Measurements from ENCODE around the gene NRXN3. TPM values are rescaled to one million over a fixed set of nuclear protein-coding genes. Genes with fewer than 3 reads are reported as not detected.

The NRXN3 gene
- total and polyA plus RNA-seq, 2 of the 13 experiments (the other 11 are each of a cell fraction or from before 2014, with no cell fraction given): 0.03 TPM; not detected in 1

- ChIA-PET POLR2A (no interaction called here), CTCF (ENCODE audit: low intra/inter-chr PET ratio, low total read pairs) (no interaction called here)
- no peak overlapping the region for H3K27ac ChIP-seq (ENCODE audit: extremely low read length, insufficient read depth, low read length)
- no peak for ATAC-seq
- no peak for FAIRE-seq
- H3K36me3 ChIP-seq (replicated peaks in 1 of 2; ENCODE audit: control insufficient read depth in 1 of 2, insufficient read depth in 2 of 2, low read length in 2 of 2): no peaks in the 10 kb centered on the region
- H3K9ac ChIP-seq (ENCODE audit: insufficient read depth, low read depth, low read length): no peak overlapping the region
- H2AFZ ChIP-seq (ENCODE audit: low read length): no peak overlapping the region
- no peaks in the 10 kb centered on the region for H3K27me3 ChIP-seq (ENCODE audit: control insufficient read depth in 1 of 2, insufficient read depth in 2 of 2, low read length in 2 of 2)
- no peaks in the 10 kb centered on the region for H4K20me1 ChIP-seq (ENCODE audit: insufficient read depth, low read length)
- H3K4me2 ChIP-seq (ENCODE audit: low read depth, low read length): no peak overlapping the region
- in situ Hi-C loops (cut with HindIII; ENCODE audit: extremely low pct_ligation_motif_present, low pct_unique_long_range_greater_than_20kb) (no loop called here), intact Hi-C loops (cut with micrococcal nuclease; ENCODE audit: unreplicated experiment) (no loop called here)
- H3K9me3 ChIP-seq (ENCODE audit: low read length): peaks cover 51% of the 10 kb centered on the region
- no peaks in the 10 kb centered on the region for H3K4me1 ChIP-seq (ENCODE audit: insufficient read depth, low read length)
- no peak for DNase-seq (ENCODE audit: low spot score)
- BruUV-seq (replicated peaks): no TSS peak
- no peaks in the 10 kb centered on the region for H3K79me2 ChIP-seq (ENCODE audit: insufficient read depth, low read length)
- 6% methylated on average over 4 of the region's 4 CpGs for WGBS (ENCODE audit: low lambda C conversion rate)
- H3K4me3 ChIP-seq (replicated peaks in 1 of 3; ENCODE audit: insufficient read depth in 1 of 3, low read depth in 2 of 3, low read length in 3 of 3): no peak overlapping the region
- TF ChIP-seq ZFAT (CRISPR knock-in tag; conservative IDR thresholded peaks at IDR 0.05): no peak
Observed at GRCh38 chr14:79177106-79177505, 1006.9 kb downstream of the NRXN3 start.

DNA sequence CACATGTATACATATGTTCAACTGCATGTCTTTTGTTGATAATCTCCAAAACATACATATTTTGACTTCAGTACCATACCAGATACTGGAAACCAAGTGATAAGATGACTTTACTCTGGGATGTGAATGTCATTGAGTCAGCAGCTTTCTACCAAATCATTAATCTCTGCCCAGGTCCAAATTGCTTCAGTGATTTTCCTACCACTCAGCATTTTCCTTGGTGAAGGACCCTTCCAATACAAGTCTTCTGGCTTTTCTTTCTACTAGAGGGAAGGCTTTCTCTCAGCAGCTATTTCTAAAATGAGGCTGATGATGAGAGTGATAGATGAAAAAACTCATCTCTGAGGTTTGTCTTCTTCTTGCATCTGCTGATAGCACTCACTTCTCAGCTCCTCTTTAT, 1008.5 kb downstream of the NRXN3 start:
- in situ Hi-C loops (cut with HindIII; ENCODE audit: extremely low pct_ligation_motif_present, low pct_unique_long_range_greater_than_20kb) (no loop called here), intact Hi-C loops (cut with micrococcal nuclease; ENCODE audit: unreplicated experiment) (no loop called here)
- CTCF ChIA-PET (ENCODE audit: low intra/inter-chr PET ratio, low total read pairs): no interaction called here
- FAIRE-seq (no peak), ATAC-seq (no peak), DNase-seq (ENCODE audit: low spot score) (no peak)
- no peak overlapping the region for H3K27ac ChIP-seq (ENCODE audit: extremely low read length, insufficient read depth, low read length)
- no TSS peak for BruUV-seq (replicated peaks)
- no peak overlapping the region for H3K9ac ChIP-seq (ENCODE audit: insufficient read depth, low read depth, low read length)
- no peaks in the 10 kb centered on the region for H3K27me3 ChIP-seq (ENCODE audit: control insufficient read depth in 1 of 2, insufficient read depth in 2 of 2, low read length in 2 of 2)
- no peak overlapping the region for H3K4me2 ChIP-seq (ENCODE audit: low read depth, low read length)
- H3K9me3 ChIP-seq (ENCODE audit: low read length): peaks cover 47% of the 10 kb centered on the region
- H2AFZ ChIP-seq (ENCODE audit: low read length): no peak overlapping the region
- H3K4me1 ChIP-seq (ENCODE audit: insufficient read depth, low read length): no peaks in the 10 kb centered on the region
- H3K36me3 ChIP-seq (replicated peaks in 1 of 2; ENCODE audit: control insufficient read depth in 1 of 2, insufficient read depth in 2 of 2, low read length in 2 of 2): no peaks in the 10 kb centered on the region
- H4K20me1 ChIP-seq (ENCODE audit: insufficient read depth, low read length): no peaks in the 10 kb centered on the region
- POLR2A ChIA-PET: no interaction called here
- H3K4me3 ChIP-seq (replicated peaks in 1 of 3; ENCODE audit: insufficient read depth in 1 of 3, low read depth in 2 of 3, low read length in 3 of 3): no peak overlapping the region
- peak; percentile 55 for TF ChIP-seq MAFF (IDR thresholded peaks at IDR 0.05; ENCODE audit: low read depth, low read length)
- TF ChIP-seq MAFK (conservative IDR thresholded peaks at IDR 0.05 in 1 of 2, IDR thresholded peaks at IDR 0.05 in 1 of 2; ENCODE audit: low read length in 2 of 2): peak; percentile 49 to 66; a peak in 3 of 4 replicates
- no peak for TF ChIP-seq TCF7 (IDR thresholded peaks at IDR 0.05; ENCODE audit: low read depth)
- no peaks in the 10 kb centered on the region for H3K79me2 ChIP-seq (ENCODE audit: insufficient read depth, low read length)

Measured in HepG2 (cell line).